LNCaP clone FGC (cell line): ENCODE data around the gene TTC22.
"Not testable (repeated sequence)": the region's sequence is repeated elsewhere in the genome, so short reads cannot be mapped to it uniquely, and the experiment has no call there.

Experiments
- DNase-seq: peaks from one replicate; pipeline ENCODE4 v3.0.0-alpha.2; 2011; ENCODE audit warnings: low read depth
- H3K4me3 ChIP-seq: 2 replicates; pipeline ENCODE4 v1.5.1; 2011; ENCODE audit warnings: mild to moderate bottlenecking, low read depth, low read length, control low read depth
- TF ChIP-seq, protein P1 (sequence below): IDR thresholded peaks from 2 replicates; pipeline ENCODE4 v1.5.1; 2012; ENCODE audit warnings: mild to moderate bottlenecking; ENCODE audit not compliant: control insufficient read depth, insufficient read depth; ENCODE audit errors: extremely low read depth

Gene TTC22

DNA sequence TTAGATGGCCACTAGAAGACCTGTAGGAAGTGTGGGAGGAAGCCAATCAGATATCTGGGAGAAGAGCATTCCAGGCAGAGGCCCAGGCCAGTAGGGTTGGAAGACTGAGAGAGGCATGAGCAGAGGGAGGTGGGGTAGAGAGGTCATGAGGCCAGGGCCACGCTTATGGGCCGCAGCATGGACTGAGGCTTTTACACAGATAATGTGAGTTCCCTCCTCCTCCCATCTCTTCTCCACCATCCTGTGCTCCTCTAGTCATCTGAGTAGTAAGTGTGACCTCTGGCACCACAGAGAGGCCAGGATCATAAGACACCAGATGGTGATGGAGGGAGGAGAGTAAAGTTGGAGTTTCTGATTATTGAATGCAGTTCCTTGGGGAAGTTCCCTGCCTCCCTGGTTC lies 17.1 kb downstream of the TTC22 start:
- TF ChIP-seq, protein P1, sequence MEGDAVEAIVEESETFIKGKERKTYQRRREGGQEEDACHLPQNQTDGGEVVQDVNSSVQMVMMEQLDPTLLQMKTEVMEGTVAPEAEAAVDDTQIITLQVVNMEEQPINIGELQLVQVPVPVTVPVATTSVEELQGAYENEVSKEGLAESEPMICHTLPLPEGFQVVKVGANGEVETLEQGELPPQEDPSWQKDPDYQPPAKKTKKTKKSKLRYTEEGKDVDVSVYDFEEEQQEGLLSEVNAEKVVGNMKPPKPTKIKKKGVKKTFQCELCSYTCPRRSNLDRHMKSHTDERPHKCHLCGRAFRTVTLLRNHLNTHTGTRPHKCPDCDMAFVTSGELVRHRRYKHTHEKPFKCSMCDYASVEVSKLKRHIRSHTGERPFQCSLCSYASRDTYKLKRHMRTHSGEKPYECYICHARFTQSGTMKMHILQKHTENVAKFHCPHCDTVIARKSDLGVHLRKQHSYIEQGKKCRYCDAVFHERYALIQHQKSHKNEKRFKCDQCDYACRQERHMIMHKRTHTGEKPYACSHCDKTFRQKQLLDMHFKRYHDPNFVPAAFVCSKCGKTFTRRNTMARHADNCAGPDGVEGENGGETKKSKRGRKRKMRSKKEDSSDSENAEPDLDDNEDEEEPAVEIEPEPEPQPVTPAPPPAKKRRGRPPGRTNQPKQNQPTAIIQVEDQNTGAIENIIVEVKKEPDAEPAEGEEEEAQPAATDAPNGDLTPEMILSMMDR = no peak
- no peak for DNase-seq
- no peak overlapping the region for H3K4me3 ChIP-seq

DNA sequence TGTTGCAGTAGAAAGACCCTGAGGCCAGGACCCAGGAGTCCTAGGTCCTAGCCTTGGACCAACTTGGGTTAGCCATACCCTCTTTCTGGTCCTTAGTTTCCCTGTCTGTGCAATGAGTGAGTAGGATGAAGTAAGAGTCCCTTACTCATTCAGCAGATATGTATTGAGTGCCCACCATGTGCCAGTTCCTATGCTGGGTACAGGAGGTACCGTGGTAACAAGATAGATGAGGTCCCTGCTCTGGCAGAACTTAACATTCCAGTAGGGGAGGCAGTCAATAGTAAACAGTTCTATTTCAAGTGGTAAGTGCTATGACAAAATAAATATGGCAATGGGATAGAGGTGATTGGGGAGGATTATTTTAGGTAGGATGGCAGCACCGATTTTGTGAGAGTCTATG lies 18.5 kb downstream of the TTC22 start:
- no peak overlapping the region for H3K4me3 ChIP-seq
- DNase-seq = no peak
- TF ChIP-seq, protein P1 = no peak

DNA sequence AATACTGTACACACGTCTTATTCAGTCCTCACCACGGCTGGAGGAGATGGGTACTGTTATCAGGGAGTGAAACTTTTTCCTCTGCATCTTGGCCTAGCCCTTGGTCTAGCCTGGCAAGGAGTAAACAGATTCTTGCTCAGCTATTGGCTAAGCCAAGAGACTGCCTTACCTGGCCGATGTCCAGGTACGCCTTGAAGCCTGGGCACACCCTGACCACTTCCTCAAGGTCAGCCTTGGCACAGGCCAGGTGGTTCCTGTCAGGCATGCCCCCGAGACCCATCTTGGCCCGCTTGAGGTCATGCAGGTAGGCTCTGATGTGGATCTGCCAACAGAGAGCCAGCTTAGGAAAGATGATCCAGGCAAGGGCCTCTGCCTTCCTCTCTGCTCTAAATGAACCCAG lies 19.0 kb downstream of the TTC22 start:
- DNase-seq = no peak
- TF ChIP-seq, protein P1 = no peak

DNA sequence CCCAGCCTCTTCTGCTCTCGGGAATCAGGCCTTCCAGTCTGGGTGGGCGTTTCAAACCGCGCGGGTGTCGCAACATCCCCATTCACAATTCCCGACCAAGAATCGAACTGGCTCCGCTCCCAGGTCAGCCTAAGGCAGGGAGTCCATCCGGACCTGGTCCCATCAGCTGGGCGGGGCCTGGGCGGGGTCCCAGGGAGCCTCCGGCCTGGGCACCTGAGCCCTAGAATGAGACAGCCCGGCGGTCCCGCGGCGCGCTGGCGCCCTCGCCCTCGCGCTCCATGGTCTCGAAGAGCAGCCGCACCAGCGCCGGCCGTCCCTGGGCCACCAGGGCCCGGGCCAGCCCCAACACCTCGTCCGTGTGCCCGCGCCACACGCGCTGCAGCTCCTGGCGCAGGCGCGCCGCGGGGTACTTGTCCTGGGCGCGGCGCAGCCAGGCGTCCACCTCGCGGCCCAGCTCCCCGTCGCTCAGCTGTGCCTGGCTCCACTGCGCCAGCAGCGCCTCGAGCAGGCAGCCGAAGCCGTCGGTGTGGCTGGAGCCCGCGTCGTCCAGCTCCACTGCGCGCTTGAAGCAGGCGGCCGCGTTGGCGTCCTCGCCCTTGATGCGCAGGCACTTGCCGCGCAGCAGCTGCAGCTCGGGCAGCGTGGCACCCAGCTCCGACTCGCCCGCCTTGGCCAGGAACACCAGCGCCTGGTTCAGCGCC lies 19.9 kb downstream of the TTC22 start:
- TF ChIP-seq, protein P1 = no peak
- no peak for DNase-seq
- H3K4me3 ChIP-seq = no peak overlapping the region

More for the DNA sequence above, 19.0 kb downstream of the TTC22 start:
- no peak overlapping the region for H3K4me3 ChIP-seq

DNA sequence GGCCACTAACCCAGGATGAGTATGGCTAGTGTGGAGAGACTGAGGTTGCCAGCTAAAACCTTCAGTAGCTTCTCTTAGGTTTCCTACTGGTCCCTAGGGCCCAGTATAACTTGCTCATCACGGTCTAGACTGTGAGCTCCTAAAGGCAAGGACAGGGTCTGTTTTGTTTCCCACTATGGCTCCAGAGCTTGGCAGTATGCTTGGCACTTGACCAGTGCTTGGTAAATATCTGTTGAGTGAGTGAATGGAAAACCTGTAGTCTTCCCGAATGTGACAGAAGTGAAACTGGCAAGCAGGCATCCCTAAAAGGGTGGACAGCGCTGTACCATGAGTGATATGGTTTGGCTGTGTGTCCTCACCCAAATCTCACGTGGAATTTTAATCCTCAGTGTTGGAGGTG lies 23.7 kb downstream of the TTC22 start:
- no peak for DNase-seq
- TF ChIP-seq, protein P1 = no peak
- no peak overlapping the region for H3K4me3 ChIP-seq

DNA sequence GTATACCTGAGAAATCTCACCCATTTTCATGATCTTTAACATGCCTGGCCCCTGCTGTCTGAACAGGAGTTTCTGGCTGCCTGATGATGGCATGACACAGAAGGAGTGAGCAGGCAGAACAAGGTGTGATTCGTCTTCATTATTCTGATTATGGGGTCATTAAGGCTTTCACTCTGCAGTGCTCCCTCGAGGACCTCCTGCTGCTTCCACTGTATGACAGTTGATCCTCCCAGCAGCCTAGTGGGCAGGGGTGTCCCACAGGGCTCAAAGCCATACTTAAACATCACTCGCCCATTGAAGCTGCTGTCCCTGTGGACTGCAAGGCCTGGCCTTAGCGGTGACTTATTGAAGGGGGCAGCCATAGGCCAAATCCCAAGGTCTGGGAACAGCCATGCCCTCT lies 24.1 kb downstream of the TTC22 start:
- TF ChIP-seq, protein P1 = no peak
- DNase-seq = no peak
- H3K4me3 ChIP-seq = no peak overlapping the region

DNA sequence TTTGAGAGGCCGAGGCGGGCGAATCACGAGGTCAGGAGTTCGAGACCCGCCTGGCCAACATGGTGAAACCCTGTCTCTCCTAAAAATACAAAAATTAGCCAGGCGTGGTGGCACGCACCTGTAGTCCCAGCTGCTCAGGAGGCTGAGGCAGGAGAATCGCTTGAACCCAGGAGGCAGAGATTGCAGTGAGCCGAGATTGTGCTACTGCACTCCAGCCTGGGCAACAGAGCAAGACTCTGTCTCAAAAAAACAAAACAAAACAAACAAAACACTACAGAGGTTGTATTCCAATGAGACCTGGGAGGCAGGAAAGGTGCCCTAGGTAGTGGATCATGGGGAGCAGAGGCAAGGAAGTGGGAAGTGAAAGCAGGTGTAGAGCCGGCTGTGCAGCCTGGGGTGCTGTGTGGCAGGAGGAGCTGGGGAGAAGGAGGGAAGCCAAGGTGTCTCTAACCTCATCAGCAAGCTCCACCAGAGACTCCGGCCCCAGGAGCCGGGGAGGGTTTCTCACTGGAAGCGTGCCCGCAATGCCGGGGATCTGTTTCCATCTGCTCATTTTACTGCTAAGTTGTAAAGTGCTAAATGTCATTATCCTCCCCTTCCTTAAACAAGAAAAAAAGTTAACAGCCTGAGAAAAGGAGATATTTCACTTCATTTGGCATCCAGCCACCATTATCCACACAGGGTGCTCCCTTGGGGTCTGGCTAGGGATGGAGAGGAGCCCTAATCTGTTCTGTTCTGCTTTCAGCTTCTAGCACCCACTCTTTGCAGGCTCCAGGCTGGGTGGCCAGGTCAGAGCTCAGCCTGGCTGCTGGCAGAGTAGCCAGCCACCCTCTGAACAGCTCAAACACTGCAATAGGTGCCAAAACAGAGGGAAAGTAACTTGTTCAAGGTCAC lies 25.0 kb downstream of the TTC22 start:
- DNase-seq, H3K4me3 ChIP-seq: not testable (repeated sequence)
